ENCODE data around the gene TRAF3IP1. TPM values are rescaled to one million over a fixed set of nuclear protein-coding genes. Genes with fewer than 3 reads are reported as not detected.

Gene TRAF3IP1
- total RNA-seq, 1 experiment from 2014 or later, result 8.2 TPM

GRCh38 chr2:238304116-238304515 is 16.2 kb upstream of the TRAF3IP1 start:
- no peak for DNase-seq
- no peaks in the 10 kb centered on the region for H3F3A ChIP-seq (ENCODE audit: low read length, unreplicated experiment)
- no peak for ATAC-seq
- no peak overlapping the region for H3K4me2 ChIP-seq (ENCODE audit: low read length)
- no peak overlapping the region for H3K27ac ChIP-seq (ENCODE audit: low read length)
- no peak overlapping the region for H2AFZ ChIP-seq (ENCODE audit: low read length)
- H3K9me2 ChIP-seq (replicated peaks; ENCODE audit: low read length), result no peaks in the 10 kb centered on the region
- no peaks in the 10 kb centered on the region for H4K20me1 ChIP-seq (ENCODE audit: low read length)
- H3K27me3 ChIP-seq (ENCODE audit: low read length), result no peaks in the 10 kb centered on the region
- H3K9ac ChIP-seq (ENCODE audit: low read length), result no peak overlapping the region
- H3K4me1 ChIP-seq (ENCODE audit: insufficient read depth, low read length), result no peaks in the 10 kb centered on the region
- H3K4me3 ChIP-seq (ENCODE audit: low read length), result no peak overlapping the region
- H3K36me3 ChIP-seq (ENCODE audit: low read depth, low read length), result no peaks in the 10 kb centered on the region
- POLR2A ChIA-PET (ENCODE audit: unreplicated experiment), result no interaction called here
- CTCF ChIA-PET, result no interaction called here
- no TSS peak for BruUV-seq (replicated peaks)
- intact Hi-C loops (cut with micrococcal nuclease), result no loop called here
- no peaks in the 10 kb centered on the region for H3K9me3 ChIP-seq (ENCODE audit: low read length)
- TF ChIP-seq CTCF (conservative IDR thresholded peaks at IDR 0.05; ENCODE audit: low read depth, low read length) (no peak), EZH2phosphoT487 (IDR thresholded peaks at IDR 0.05; ENCODE audit: borderline replicate concordance, low read length) (no peak), EZH2 (IDR thresholded peaks at IDR 0.05; ENCODE audit: low read length, unreplicated experiment) (no peak)
- no peaks in the 10 kb centered on the region for H3K79me2 ChIP-seq (ENCODE audit: low read length)

- BruUV-seq (replicated peaks), result no TSS peak
- Histone ChIP-seq H3K9me2 (replicated peaks; ENCODE audit: low read length) (no peaks in the 10 kb centered on the region), H3K36me3 (ENCODE audit: low read depth, low read length) (no peaks in the 10 kb centered on the region), H3K9me3 (ENCODE audit: low read length) (no peaks in the 10 kb centered on the region), H4K20me1 (ENCODE audit: low read length) (no peaks in the 10 kb centered on the region), H3K4me2 (ENCODE audit: low read length) (no peak overlapping the region), H3K9ac (ENCODE audit: low read length) (no peak overlapping the region), H3K4me3 (ENCODE audit: low read length) (no peak overlapping the region), H3K27ac (ENCODE audit: low read length) (no peak overlapping the region), H3K4me1 (ENCODE audit: insufficient read depth, low read length) (no peaks in the 10 kb centered on the region), H3K27me3 (ENCODE audit: low read length) (no peaks in the 10 kb centered on the region), H3F3A (ENCODE audit: low read length, unreplicated experiment) (no peaks in the 10 kb centered on the region), H2AFZ (ENCODE audit: low read length) (no peak overlapping the region), H3K79me2 (ENCODE audit: low read length) (no peaks in the 10 kb centered on the region)
- CTCF ChIA-PET, result interaction anchor here (1.3 kb wide), 1 partner anchor 15 kb away, joined by 3 read pairs; no protein-coding TSS in a partner anchor
- intact Hi-C loops (cut with micrococcal nuclease), result loop anchor here (1.0 kb wide), 1 partner anchor 49 kb away; no protein-coding TSS in a partner anchor
- peak; percentile 25 for DNase-seq
- POLR2A ChIA-PET (ENCODE audit: unreplicated experiment), result no interaction called here
- no peak for TF ChIP-seq EZH2phosphoT487 (IDR thresholded peaks at IDR 0.05; ENCODE audit: borderline replicate concordance, low read length)
- TF ChIP-seq CTCF (conservative IDR thresholded peaks at IDR 0.05; ENCODE audit: low read depth, low read length), result peak; percentile 65
- ATAC-seq, result peak; percentile 65
Measured at GRCh38 chr2:238305092-238305862, 15.0 kb upstream of the TRAF3IP1 start.

- H3K27ac ChIP-seq (ENCODE audit: low read length), result no peak overlapping the region
- no peaks in the 10 kb centered on the region for H3K36me3 ChIP-seq (ENCODE audit: low read depth, low read length)
- no peaks in the 10 kb centered on the region for H3K9me2 ChIP-seq (replicated peaks; ENCODE audit: low read length)
- ChIA-PET POLR2A (ENCODE audit: unreplicated experiment) (no interaction called here), CTCF (no interaction called here)
- no peak overlapping the region for H2AFZ ChIP-seq (ENCODE audit: low read length)
- H3K4me3 ChIP-seq (ENCODE audit: low read length), result no peak overlapping the region
- no peak overlapping the region for H3K4me2 ChIP-seq (ENCODE audit: low read length)
- H3K9ac ChIP-seq (ENCODE audit: low read length), result no peak overlapping the region
- DNase-seq, result no peak
- intact Hi-C loops (cut with micrococcal nuclease), result loop anchor here (1.0 kb wide), 1 partner anchor 50 kb away; no protein-coding TSS in a partner anchor
- no peaks in the 10 kb centered on the region for H3K9me3 ChIP-seq (ENCODE audit: low read length)
- H3F3A ChIP-seq (ENCODE audit: low read length, unreplicated experiment), result no peaks in the 10 kb centered on the region
- BruUV-seq (replicated peaks), result no TSS peak
- no peaks in the 10 kb centered on the region for H3K79me2 ChIP-seq (ENCODE audit: low read length)
- TF ChIP-seq CTCF (conservative IDR thresholded peaks at IDR 0.05; ENCODE audit: low read depth, low read length), result no peak
- TF ChIP-seq EZH2phosphoT487 (IDR thresholded peaks at IDR 0.05; ENCODE audit: borderline replicate concordance, low read length), result no peak
- TF ChIP-seq EZH2 (IDR thresholded peaks at IDR 0.05; ENCODE audit: low read length, unreplicated experiment), result no peak
- no peaks in the 10 kb centered on the region for H4K20me1 ChIP-seq (ENCODE audit: low read length)
- no peaks in the 10 kb centered on the region for H3K27me3 ChIP-seq (ENCODE audit: low read length)
- H3K4me1 ChIP-seq (ENCODE audit: insufficient read depth, low read length), result no peaks in the 10 kb centered on the region
- ATAC-seq, result no peak
Measured at GRCh38 chr2:238305965-238306671, 14.2 kb upstream of the TRAF3IP1 start.
